PC-3 (cell line): ENCODE measurements around the gene ZNF488.

Experiments
- CTCF ChIP-seq: fragments of 300-600 bp; sonication (generic); conservative IDR thresholded peaks from 2 replicates; pipeline ENCODE4 v1.5.1; 2017; ENCODE audit warnings: antibody characterized with exemption, low read depth, mild to moderate bottlenecking, low read length
- EZH2phosphoT487 ChIP-seq: fragments of 300-600 bp; sonication (generic); IDR thresholded peaks from 2 replicates; pipeline ENCODE4 v1.6.1; 2018; ENCODE audit warnings: mild to moderate bottlenecking, antibody characterized with exemption, low read length, borderline replicate concordance

DNA sequence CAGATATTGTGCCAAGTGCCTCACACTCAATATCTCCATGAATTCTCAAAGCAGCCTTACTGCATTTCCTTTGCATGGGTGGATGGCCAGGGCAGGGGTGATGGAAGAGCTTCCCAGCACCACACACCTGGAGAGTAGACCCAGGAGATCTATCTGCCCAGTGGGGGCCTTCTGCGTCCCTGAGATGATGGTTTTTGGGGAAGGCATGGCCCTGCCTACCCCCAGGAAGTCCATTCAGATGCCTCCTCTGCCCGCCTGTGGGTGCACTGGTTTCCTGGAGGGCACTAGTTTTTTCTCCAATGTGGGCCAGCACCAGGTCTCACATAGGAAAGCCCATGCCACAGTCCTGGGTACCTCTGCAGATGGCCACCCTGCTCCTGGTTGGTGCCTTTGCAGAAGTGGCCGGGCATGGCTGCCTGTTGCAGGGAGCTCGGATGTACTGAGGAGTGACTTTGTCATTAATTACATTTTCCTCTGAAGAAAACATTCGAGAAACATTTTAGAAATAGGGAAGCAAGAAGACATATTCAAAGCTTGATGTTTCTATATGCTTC, 28.2 kb upstream of the ZNF488 start:
- no peak for TF ChIP-seq CTCF
- TF ChIP-seq EZH2phosphoT487, result no peak
